22Rv1 (cell line): Measurements from ENCODE around the gene ANK3.

Source experiments
- ZFX ChIP-seq: fragments of 450-650 bp; IDR thresholded peaks from 2 replicates; pipeline ENCODE4 v1.6.1; 2017; ENCODE audit warnings: antibody characterized with exemption, borderline replicate concordance
- TF ChIP-seq, protein P1 (sequence below): fragments of 450-650 bp; IDR thresholded peaks from 2 replicates; pipeline ENCODE4 v1.5.1; 2017; ENCODE audit warnings: mild to moderate bottlenecking

DNA sequence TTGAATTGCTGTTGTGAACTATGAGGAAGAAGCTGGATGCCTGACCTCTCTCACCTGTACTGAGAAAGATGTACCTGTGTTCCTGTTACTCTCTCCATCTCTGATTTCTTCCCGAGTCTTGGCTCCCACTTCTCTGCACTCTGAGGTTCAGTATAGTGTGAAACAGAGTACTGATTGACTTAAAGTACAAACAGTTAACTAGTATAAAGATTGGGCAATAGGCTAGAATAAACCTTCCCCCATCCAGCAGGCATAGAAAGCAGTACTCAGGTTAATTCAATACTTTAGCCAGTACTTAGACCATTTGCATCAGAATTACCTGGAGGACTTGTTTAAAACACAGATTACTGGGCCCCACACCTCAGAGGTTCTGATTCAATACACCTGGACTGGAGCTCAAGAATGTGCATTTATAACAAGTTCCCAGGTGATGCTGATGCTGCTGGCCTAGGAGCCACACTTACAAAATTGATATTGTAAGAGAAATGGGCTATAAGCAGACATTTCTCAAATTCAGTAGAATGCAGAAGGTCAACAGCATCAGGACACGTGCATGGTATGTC, 51.6 kb downstream of the ANK3 start:
- TF ChIP-seq, protein P1, sequence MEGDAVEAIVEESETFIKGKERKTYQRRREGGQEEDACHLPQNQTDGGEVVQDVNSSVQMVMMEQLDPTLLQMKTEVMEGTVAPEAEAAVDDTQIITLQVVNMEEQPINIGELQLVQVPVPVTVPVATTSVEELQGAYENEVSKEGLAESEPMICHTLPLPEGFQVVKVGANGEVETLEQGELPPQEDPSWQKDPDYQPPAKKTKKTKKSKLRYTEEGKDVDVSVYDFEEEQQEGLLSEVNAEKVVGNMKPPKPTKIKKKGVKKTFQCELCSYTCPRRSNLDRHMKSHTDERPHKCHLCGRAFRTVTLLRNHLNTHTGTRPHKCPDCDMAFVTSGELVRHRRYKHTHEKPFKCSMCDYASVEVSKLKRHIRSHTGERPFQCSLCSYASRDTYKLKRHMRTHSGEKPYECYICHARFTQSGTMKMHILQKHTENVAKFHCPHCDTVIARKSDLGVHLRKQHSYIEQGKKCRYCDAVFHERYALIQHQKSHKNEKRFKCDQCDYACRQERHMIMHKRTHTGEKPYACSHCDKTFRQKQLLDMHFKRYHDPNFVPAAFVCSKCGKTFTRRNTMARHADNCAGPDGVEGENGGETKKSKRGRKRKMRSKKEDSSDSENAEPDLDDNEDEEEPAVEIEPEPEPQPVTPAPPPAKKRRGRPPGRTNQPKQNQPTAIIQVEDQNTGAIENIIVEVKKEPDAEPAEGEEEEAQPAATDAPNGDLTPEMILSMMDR, result no peak
- TF ChIP-seq ZFX, result no peak
